ENCODE data around the gene FGF8.
"Not testable (repeated sequence)": the region's sequence is repeated elsewhere in the genome, so short reads cannot be mapped to it uniquely, and the experiment has no call there.

The FGF8 gene, protein sequence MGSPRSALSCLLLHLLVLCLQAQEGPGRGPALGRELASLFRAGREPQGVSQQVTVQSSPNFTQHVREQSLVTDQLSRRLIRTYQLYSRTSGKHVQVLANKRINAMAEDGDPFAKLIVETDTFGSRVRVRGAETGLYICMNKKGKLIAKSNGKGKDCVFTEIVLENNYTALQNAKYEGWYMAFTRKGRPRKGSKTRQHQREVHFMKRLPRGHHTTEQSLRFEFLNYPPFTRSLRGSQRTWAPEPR

DNA sequence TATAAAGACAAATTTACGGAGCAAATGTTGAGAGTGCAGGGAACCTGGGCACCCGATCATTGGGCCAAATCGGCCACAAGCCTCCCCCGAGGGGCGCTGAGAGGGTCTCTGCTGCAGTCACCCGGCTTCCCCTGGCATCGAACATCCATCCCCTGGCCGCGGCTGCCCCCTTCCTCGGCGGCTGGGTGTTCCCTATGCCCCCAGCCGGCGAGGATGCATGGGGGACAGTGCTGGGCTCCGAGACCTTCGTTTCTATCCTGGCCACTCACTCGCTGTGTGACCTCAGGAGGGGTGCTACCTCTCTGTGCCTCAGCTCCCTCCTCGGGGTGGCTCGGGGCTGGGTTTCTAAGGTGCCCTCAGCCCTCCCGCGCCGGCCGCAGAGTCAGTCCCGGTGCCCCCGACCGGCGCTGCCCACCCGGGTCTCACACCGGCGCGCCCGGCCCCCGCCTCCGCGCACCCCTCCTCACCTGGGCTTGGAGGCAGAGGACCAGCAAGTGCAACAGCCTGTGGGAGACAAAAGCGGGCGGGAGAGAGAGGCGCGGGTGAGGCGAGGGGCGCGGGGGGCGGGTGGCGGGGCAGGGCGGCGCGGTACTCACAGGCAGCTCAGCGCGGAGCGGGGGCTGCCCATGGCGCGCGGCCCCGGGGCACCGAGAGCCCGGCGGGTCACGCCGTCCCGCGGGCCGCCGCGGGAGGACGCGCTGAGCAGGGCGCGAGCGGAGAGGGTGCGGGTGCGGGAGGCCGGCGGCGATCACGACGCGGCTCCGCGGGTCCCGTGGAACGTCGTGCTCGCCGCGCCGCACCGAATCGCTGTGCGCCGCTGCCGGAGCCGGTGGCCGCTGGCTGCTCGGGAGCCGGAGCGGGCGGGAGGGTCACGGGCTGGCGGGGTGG, at the start of gene FGF8:
FGF8 (minus strand) TSS at position 842 of the 888 bp plus-strand sequence; CDS start at position 628, 214 bp downstream.
- DNase-seq: no peak

DNA sequence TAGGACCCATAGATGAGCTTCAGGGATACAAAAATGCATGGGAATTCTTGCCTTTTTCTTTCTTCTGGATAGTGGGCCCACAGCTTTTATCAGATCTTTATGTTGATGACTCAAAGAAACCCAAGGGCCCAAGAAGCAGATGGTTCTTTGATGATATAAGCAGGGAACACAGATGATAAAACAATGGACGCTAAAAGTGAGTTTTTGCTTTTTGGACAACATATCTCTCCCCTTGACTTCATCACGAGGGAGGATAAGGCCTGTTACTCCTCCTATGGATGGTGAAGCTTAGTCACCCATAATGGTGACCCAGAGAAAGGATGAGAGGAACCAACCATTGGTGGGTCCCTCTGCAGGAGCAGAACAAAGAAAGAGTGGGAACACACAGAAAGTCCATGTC, 48.8 kb upstream of the FGF8 start:
- no peak for DNase-seq

- DNase-seq: no peak
Measured at GRCh38 chr10:101818872-101819633, 43.1 kb upstream of the FGF8 start.

GRCh38 chr10:101818119-101818871, 42.4 kb upstream of the FGF8 start, which contains the start of gene OGA:
TSS of gene OGA (minus strand) at chr10:101818444. CDS start at chr10:101818022, 422 bp downstream.
- DNase-seq: peak; percentile 84

GRCh38 chr10:101817337-101818118, 41.6 kb upstream of the FGF8 start:
- no peak for DNase-seq

DNA sequence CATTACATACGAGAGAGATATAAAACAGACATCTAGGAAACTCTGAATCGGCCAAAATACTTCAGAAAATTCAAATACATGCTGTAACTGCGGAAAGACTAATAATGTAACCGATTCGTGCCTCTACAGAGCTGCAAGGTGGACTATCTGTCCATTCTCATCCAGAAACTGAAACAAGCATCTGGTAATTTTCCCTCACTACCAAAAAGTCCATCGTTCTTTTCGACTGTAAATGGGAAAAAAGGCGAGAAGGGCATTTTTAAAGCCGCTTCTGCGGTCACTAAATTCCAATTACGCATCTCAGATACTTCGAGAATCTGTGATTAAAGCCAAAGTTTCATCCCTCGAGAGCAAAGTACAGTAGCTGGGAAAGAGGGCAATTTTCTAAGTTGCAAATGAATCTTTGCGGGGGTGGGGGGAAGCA, 41.0 kb upstream of the FGF8 start:
- DNase-seq: no peak

DNA sequence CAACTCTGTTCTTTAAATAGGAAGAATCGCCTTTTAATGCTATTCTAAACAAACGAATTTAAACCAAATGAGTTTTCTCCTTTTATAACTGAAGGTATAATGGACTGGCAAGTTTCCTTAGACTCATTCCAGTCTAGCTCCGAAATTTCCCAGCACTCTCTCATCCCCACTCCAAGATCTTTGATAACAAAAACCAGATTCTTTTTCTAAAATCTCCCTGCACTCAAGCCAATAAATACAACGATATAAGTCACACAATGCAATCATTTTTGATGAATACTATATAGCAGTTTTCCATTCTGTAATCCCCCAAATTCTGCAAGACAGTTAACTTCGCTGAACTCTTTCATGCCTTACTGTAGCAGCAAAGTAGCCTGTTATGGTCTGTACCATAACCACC, 40.5 kb upstream of the FGF8 start:
- no peak for DNase-seq

- DNase-seq: no peak
Measured at GRCh38 chr10:101814466-101815071, 38.7 kb upstream of the FGF8 start.

- DNase-seq: no peak
Measured at GRCh38 chr10:101812606-101813005, 36.7 kb upstream of the FGF8 start.

DNA sequence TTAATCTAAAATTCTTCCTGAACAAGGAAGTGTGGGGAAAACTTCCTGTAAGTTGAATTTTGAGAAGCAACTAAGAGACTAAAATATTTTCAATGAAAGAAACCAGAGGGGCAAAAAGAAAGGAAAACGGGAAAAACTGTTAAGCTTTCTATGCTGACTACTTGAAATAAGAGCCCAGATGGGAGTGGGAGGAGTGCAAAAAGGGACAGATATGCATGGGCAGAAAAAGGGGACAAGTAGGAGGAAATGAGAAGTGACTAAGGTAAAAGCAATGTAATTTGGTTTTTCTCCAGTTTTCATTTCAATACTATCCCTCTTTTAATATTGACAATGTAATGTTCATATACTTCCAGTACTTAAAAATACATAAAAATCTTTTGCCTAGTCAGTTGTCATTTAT, 31.2 kb upstream of the FGF8 start:
- no peak for DNase-seq

DNA sequence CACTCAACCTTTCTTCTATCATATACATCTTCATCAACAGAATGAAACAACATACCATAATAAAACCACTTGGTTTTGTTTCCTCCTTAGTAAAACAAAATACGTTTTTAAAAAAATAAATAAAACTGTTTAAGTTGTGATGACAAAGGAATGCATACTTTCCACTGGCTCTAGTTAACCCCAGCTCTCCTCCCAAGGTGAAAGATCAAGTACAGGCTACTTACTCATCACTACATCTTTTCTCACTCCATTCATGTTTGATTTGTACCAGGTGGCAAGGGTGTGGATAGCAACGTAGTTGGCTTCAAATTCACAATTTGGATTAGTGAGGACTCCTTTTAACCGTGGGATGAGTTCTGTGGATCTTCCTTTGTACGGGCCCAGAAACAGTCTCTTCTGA, 27.6 kb upstream of the FGF8 start:
- DNase-seq: no peak

DNA sequence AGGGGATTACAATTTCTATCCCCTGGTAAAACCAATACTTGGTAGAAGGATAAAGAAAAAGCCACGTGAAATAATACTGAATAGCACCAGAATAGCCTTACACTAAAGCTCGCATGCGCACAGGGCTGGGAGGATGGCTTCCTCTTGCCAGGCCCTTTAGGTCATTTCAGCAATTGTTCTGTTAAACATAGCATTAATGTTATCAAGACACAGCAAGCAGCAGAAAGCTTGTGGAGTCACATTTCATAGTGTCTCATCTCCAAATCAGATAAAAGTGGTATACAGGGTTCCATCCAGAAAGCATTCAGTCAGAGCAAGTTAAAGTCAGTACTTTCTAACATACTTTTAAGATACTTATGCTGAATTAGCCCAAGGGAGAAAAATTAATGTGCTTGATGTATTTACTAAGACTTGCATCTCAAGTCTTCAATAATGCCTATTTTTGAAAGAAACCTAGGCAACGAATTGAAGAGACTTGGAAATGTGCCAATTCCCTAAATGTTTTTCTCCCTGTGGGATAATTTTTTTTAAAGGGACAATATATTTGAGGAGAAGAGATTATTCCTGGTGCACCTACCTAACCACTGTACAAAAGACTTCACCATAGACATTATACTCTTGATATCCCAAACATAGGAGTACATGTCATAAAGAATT, 21.6 kb upstream of the FGF8 start:
- DNase-seq: no peak

GRCh38 chr10:101793526-101793925, 17.6 kb upstream of the FGF8 start:
- no peak for DNase-seq

- no peak for DNase-seq
Measured at GRCh38 chr10:101789686-101790085, 13.8 kb upstream of the FGF8 start.

GRCh38 chr10:101789231-101789630, 13.3 kb upstream of the FGF8 start:
- not testable (repeated sequence) for DNase-seq

GRCh38 chr10:101785801-101786200, 9.9 kb upstream of the FGF8 start:
- DNase-seq: no peak

- no peak for DNase-seq
Measured at GRCh38 chr10:101784558-101784957, 8.6 kb upstream of the FGF8 start.

GRCh38 chr10:101783736-101784118, 7.8 kb upstream of the FGF8 start:
- DNase-seq: no peak

DNA sequence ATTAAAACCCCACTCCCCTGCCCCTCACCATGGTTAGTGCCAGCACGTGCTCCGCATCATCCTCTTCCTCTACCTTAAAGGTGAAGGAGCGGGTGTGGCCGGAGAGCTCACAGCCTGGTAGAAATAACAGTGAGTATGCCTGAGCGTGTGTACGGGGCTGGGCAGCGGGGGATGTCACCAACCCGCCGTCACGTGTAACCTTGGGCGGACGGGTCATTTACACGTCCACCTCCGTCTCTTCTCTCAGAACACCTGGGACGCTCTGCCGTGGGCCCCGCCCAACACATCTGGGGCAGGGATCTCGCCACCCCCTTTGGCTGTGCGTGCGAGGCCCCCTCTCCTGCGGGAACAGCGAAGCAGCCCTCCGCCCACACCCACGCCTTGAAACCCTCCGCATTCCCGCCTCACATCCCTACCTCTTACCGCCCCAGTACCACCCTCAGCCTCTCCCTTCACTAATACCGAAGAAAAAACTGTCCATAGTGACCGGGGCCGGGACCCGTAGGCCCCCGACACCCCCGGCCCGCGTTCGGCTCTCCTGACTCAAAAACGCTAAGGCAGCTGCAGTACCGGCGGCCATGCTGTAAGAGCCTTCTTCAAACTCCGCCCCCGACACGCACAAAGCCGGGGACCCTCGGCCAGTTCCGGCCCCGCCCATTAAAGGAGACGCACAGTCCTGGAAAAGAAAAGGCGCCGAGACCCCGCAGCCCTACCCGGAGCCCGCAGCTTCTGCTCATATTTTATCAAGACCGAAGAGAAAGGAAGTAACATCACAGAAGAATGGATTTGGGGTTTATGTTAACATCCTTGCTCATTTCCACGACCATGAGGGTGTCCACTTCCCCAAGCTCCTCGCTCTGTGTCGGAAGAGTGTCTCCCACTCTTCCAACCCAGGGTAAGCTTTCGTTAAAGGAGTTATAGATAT, 7.2 kb upstream of the FGF8 start, which contains the start of gene NPM3:
NPM3 (minus strand) TSS at position 636 of the 925 bp plus-strand sequence; CDS start at position 580, 56 bp downstream.
- no peak for DNase-seq
